ENCODE data around the gene QKI.
"Not testable (repeated sequence)": the region's sequence is repeated elsewhere in the genome, so short reads cannot be mapped to it uniquely, and the experiment has no call there.

The QKI gene

GRCh38 chr6:163588220-163588919 lies 173.9 kb downstream of the QKI start:
- Histone ChIP-seq H3K4me2 (ENCODE audit: insufficient read depth, low read length) (no peak overlapping the region), H4K20me1 (ENCODE audit: insufficient read depth, low read length) (no peaks in the 10 kb centered on the region), H3K4me1 (ENCODE audit: insufficient read depth, low read length) (no peaks in the 10 kb centered on the region), H3K4me3 (ENCODE audit: low read depth in 1 of 2, low read length in 2 of 2) (no peak overlapping the region), H3K27ac (ENCODE audit: low read length) (no peak overlapping the region), H3K79me2 (ENCODE audit: insufficient read depth, low read length) (no peaks in the 10 kb centered on the region), H3K9ac (ENCODE audit: low read depth, low read length) (no peak overlapping the region), H2AFZ (ENCODE audit: low read depth, low read length) (no peak overlapping the region), H3K9me3 (ENCODE audit: insufficient read depth, low read length, severe bottlenecking) (peaks cover 5% of the 10 kb centered on the region), H3K36me3 (ENCODE audit: insufficient read depth, low read length) (no peaks in the 10 kb centered on the region), H3K27me3 (ENCODE audit: insufficient read depth, low read length, poor library complexity) (no peaks in the 10 kb centered on the region)
- DNase-seq (no peak), ATAC-seq (ENCODE audit: insufficient read depth, low read depth) (no peak)
- TF ChIP-seq EZH2 (IDR thresholded peaks at IDR 0.05; ENCODE audit: borderline replicate concordance, low read depth, low read length, severe bottlenecking) (no peak), CTCF (IDR thresholded peaks at IDR 0.05; ENCODE audit: borderline replicate concordance, extremely low read depth, low read length, poor library complexity, severe bottlenecking) (no peak)

GRCh38 chr6:163589387-163589786 lies 174.9 kb downstream of the QKI start:
- Histone ChIP-seq H3K27me3 (ENCODE audit: insufficient read depth, low read length, poor library complexity) (no peaks in the 10 kb centered on the region), H3K27ac (ENCODE audit: low read length) (no peak overlapping the region), H2AFZ (ENCODE audit: low read depth, low read length) (no peak overlapping the region), H3K36me3 (ENCODE audit: insufficient read depth, low read length) (no peaks in the 10 kb centered on the region), H3K4me3 (ENCODE audit: low read depth in 1 of 2, low read length in 2 of 2) (no peak overlapping the region), H3K9ac (ENCODE audit: low read depth, low read length) (no peak overlapping the region), H4K20me1 (ENCODE audit: insufficient read depth, low read length) (no peaks in the 10 kb centered on the region), H3K4me2 (ENCODE audit: insufficient read depth, low read length) (no peak overlapping the region), H3K9me3 (ENCODE audit: insufficient read depth, low read length, severe bottlenecking) (peaks cover 5% of the 10 kb centered on the region), H3K4me1 (ENCODE audit: insufficient read depth, low read length) (no peaks in the 10 kb centered on the region), H3K79me2 (ENCODE audit: insufficient read depth, low read length) (no peaks in the 10 kb centered on the region)
- ATAC-seq (ENCODE audit: insufficient read depth, low read depth) (no peak), DNase-seq (no peak)
- TF ChIP-seq CTCF (IDR thresholded peaks at IDR 0.05; ENCODE audit: borderline replicate concordance, extremely low read depth, low read length, poor library complexity, severe bottlenecking) (no peak), EZH2 (IDR thresholded peaks at IDR 0.05; ENCODE audit: borderline replicate concordance, low read depth, low read length, severe bottlenecking) (no peak)

- H3K4me1 ChIP-seq (ENCODE audit: insufficient read depth, low read length); H3K9me3 ChIP-seq (ENCODE audit: insufficient read depth, low read length, severe bottlenecking); H3K4me3 ChIP-seq (ENCODE audit: low read depth in 1 of 2, low read length in 2 of 2); H3K9ac ChIP-seq (ENCODE audit: low read depth, low read length); H2AFZ ChIP-seq (ENCODE audit: low read depth, low read length); ATAC-seq (ENCODE audit: insufficient read depth, low read depth); H3K27ac ChIP-seq (ENCODE audit: low read length); H3K4me2 ChIP-seq (ENCODE audit: insufficient read depth, low read length); H4K20me1 ChIP-seq (ENCODE audit: insufficient read depth, low read length); H3K27me3 ChIP-seq (ENCODE audit: insufficient read depth, low read length, poor library complexity); H3K79me2 ChIP-seq (ENCODE audit: insufficient read depth, low read length); H3K36me3 ChIP-seq (ENCODE audit: insufficient read depth, low read length); DNase-seq: not testable (repeated sequence)
These were observed 175.6 kb downstream of the QKI start for GRCh38 chr6:163590132-163590531.

GRCh38 chr6:163592872-163593271 lies 178.4 kb downstream of the QKI start:
- Histone ChIP-seq H3K79me2 (ENCODE audit: insufficient read depth, low read length) (no peaks in the 10 kb centered on the region), H3K36me3 (ENCODE audit: insufficient read depth, low read length) (no peaks in the 10 kb centered on the region), H3K4me3 (ENCODE audit: low read depth in 1 of 2, low read length in 2 of 2) (no peak overlapping the region), H3K4me2 (ENCODE audit: insufficient read depth, low read length) (no peak overlapping the region), H2AFZ (ENCODE audit: low read depth, low read length) (no peak overlapping the region), H3K9ac (ENCODE audit: low read depth, low read length) (no peak overlapping the region), H3K27me3 (ENCODE audit: insufficient read depth, low read length, poor library complexity) (no peaks in the 10 kb centered on the region), H3K9me3 (ENCODE audit: insufficient read depth, low read length, severe bottlenecking) (peaks cover 5% of the 10 kb centered on the region), H3K27ac (ENCODE audit: low read length) (no peak overlapping the region), H3K4me1 (ENCODE audit: insufficient read depth, low read length) (no peaks in the 10 kb centered on the region), H4K20me1 (ENCODE audit: insufficient read depth, low read length) (no peaks in the 10 kb centered on the region)
- TF ChIP-seq EZH2 (IDR thresholded peaks at IDR 0.05; ENCODE audit: borderline replicate concordance, low read depth, low read length, severe bottlenecking) (no peak), CTCF (IDR thresholded peaks at IDR 0.05; ENCODE audit: borderline replicate concordance, extremely low read depth, low read length, poor library complexity, severe bottlenecking) (no peak)
- no peak for DNase-seq
- no peak for ATAC-seq (ENCODE audit: insufficient read depth, low read depth)

Data from DND-41 (cell line).